SK-N-SH (cell line): ENCODE measurements around the gene CHSY1.

Experiments used
- EP300 ChIP-seq, 2 experiments: IDR thresholded peaks; 2 replicates each; pipeline versions ENCODE4 v1.4.0 to v1.6.1; 2012; ENCODE audit warnings: borderline replicate concordance in 1 of 2, low read depth in 1 of 2, low read length in 1 of 2
- FOSL2 ChIP-seq: IDR thresholded peaks from 2 replicates; pipeline ENCODE4 v1.4.0; 2012; ENCODE audit warnings: low read depth, mild to moderate bottlenecking, moderate library complexity, borderline replicate concordance
- FOXM1 ChIP-seq: IDR thresholded peaks from 2 replicates; pipeline ENCODE4 v1.4.0; 2012; ENCODE audit warnings: low read depth, mild to moderate bottlenecking
- POLR2AphosphoS5 ChIP-seq: IDR thresholded peaks from 2 replicates; pipeline ENCODE4 v1.6.1; 2012; ENCODE audit warnings: low read depth, low read length
- SMC3 ChIP-seq: IDR thresholded peaks from 2 replicates; pipeline ENCODE4 v1.6.1; 2012; ENCODE audit warnings: low read depth, low read length, improper control_type of control experiment
- TAF1 ChIP-seq: IDR thresholded peaks from 2 replicates; pipeline ENCODE4 v1.6.1; 2012; ENCODE audit warnings: low read depth, mild to moderate bottlenecking, low read length, moderate library complexity, borderline replicate concordance
- TCF12 ChIP-seq: IDR thresholded peaks from 2 replicates; pipeline ENCODE4 v1.4.0; 2012
- TEAD4 ChIP-seq: IDR thresholded peaks from 2 replicates; pipeline ENCODE4 v1.4.0; 2012; ENCODE audit warnings: mild to moderate bottlenecking, borderline replicate concordance; ENCODE audit not compliant: insufficient read depth
- TF ChIP-seq, protein P1 (sequence below): IDR thresholded peaks from 2 replicates; pipeline ENCODE4 v1.4.0; 2012; ENCODE audit warnings: low read depth
- TF ChIP-seq, protein P2 (sequence below): fragments of 200-600 bp; sonication (generic); IDR thresholded peaks from 2 replicates; pipeline ENCODE4 v1.6.1; 2017; ENCODE audit warnings: antibody characterized with exemption, mild to moderate bottlenecking, moderate library complexity

DNA sequence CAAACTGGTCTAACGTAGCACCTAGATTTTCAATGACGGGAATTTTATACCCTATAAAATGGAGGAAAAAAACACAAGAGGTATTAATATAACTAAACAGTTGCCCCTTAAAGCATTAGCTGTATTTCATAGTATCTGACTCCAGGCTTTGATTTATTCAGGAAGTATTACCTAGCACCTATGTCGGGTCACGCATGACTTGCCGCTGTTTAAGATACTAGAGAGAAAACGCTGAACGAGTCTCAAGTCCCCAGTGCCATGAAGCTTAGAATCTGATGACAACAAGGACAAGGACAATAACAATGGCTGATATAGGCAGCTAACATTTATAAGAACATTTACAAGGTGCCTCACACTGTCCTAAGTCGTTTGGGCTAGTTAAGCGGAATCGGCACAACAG is 41.3 kb upstream of the CHSY1 start:
- TF ChIP-seq EP300 (IDR thresholded peaks at IDR 0.05; ENCODE audit: borderline replicate concordance in 1 of 2, low read depth in 1 of 2, low read length in 1 of 2) (no peak), FOXM1 (no peak), POLR2AphosphoS5 (no peak), SMC3 (no peak), TEAD4 (no peak), FOSL2 (no peak), TAF1 (no peak), TCF12 (no peak)
- TF ChIP-seq, protein P1, sequence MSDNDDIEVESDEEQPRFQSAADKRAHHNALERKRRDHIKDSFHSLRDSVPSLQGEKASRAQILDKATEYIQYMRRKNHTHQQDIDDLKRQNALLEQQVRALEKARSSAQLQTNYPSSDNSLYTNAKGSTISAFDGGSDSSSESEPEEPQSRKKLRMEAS = no peak
- TF ChIP-seq, protein P2, sequence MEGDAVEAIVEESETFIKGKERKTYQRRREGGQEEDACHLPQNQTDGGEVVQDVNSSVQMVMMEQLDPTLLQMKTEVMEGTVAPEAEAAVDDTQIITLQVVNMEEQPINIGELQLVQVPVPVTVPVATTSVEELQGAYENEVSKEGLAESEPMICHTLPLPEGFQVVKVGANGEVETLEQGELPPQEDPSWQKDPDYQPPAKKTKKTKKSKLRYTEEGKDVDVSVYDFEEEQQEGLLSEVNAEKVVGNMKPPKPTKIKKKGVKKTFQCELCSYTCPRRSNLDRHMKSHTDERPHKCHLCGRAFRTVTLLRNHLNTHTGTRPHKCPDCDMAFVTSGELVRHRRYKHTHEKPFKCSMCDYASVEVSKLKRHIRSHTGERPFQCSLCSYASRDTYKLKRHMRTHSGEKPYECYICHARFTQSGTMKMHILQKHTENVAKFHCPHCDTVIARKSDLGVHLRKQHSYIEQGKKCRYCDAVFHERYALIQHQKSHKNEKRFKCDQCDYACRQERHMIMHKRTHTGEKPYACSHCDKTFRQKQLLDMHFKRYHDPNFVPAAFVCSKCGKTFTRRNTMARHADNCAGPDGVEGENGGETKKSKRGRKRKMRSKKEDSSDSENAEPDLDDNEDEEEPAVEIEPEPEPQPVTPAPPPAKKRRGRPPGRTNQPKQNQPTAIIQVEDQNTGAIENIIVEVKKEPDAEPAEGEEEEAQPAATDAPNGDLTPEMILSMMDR = no peak
